Fibroblast of skin of right biceps (primary cell): Measurements from ENCODE around the gene GRHL1.

ENCODE experiments used
- DNase-seq: peaks from one replicate; pipeline ENCODE4 v3.0.0-alpha.2; 2013

The GRHL1 gene

GRCh38 chr2:9974343-9974742 lies 22.9 kb downstream of the GRHL1 start:
- DNase-seq, result no peak

GRCh38 chr2:9975328-9975727 lies 23.8 kb downstream of the GRHL1 start:
- no peak for DNase-seq

- peak; percentile 97 for DNase-seq
Measured at GRCh38 chr2:9975805-9976447, 24.4 kb downstream of the GRHL1 start.

GRCh38 chr2:9979977-9980376 lies 28.5 kb downstream of the GRHL1 start:
- no peak for DNase-seq

GRCh38 chr2:9980520-9980919 lies 29.0 kb downstream of the GRHL1 start:
- peak; percentile 48 for DNase-seq

GRCh38 chr2:9981655-9982054 lies 30.2 kb downstream of the GRHL1 start:
- peak; percentile 27 for DNase-seq

- peak; percentile 90 for DNase-seq
Measured at GRCh38 chr2:9982248-9982647, 30.8 kb downstream of the GRHL1 start.

GRCh38 chr2:9982891-9983290 lies 31.4 kb downstream of the GRHL1 start:
- DNase-seq, result no peak

GRCh38 chr2:9983401-9984216 lies 32.1 kb downstream of the GRHL1 start:
- peak; percentile 55 for DNase-seq

- DNase-seq, result peak; percentile 43
Measured at GRCh38 chr2:9984217-9984739, 32.8 kb downstream of the GRHL1 start.

GRCh38 chr2:9984871-9985480 lies 33.5 kb downstream of the GRHL1 start:
- peak; percentile 77 for DNase-seq

GRCh38 chr2:9985531-9986328 lies 34.2 kb downstream of the GRHL1 start:
- no peak for DNase-seq

GRCh38 chr2:9988320-9988719 lies 36.8 kb downstream of the GRHL1 start:
- DNase-seq, result no peak

- no peak for DNase-seq
Measured at GRCh38 chr2:9990736-9991135, 39.2 kb downstream of the GRHL1 start.

GRCh38 chr2:9991221-9991620 lies 39.7 kb downstream of the GRHL1 start:
- no peak for DNase-seq

- no peak for DNase-seq
Measured at GRCh38 chr2:9991829-9992273, 40.4 kb downstream of the GRHL1 start.

- DNase-seq, result no peak
Measured at GRCh38 chr2:9992427-9993187, 41.1 kb downstream of the GRHL1 start.

GRCh38 chr2:9993488-9994165 lies 42.1 kb downstream of the GRHL1 start:
- no peak for DNase-seq

GRCh38 chr2:9994462-9994861 lies 43.0 kb downstream of the GRHL1 start:
- DNase-seq, result no peak

GRCh38 chr2:9995059-9995458 lies 43.6 kb downstream of the GRHL1 start:
- no peak for DNase-seq

- DNase-seq, result no peak
Measured at GRCh38 chr2:9996321-9996720, 44.8 kb downstream of the GRHL1 start.
